Motor neuron (in vitro differentiated cells): ENCODE results near the gene UBL5. TPM values are rescaled to one million over a fixed set of nuclear protein-coding genes. Genes with fewer than 3 reads are reported as not detected.
A peak's percentile ranks its signal among the peaks of the same experiment; 100 is the strongest.

Source experiments
- ATAC-seq, 8 experiments: fragments of 200-7000 bp; cut with Tn5 transposase; replicated peaks in 6 of 8; 2 replicates each; pipeline ENCODE4 v1.8.0; 2021; ENCODE audit warnings: mild to moderate bottlenecking in 8 of 8, moderate library complexity in 8 of 8
- H3K27ac ChIP-seq, 2 donors: fragments of 250-450 bp; sonication (Bioruptor Pico); 2 replicates each; pipeline ENCODE4 v1.9.0; 2021; ENCODE audit warnings: antibody characterized with exemption in 2 of 2, mild to moderate bottlenecking in 2 of 2, moderate library complexity in 1 of 2
- H3K4me1 ChIP-seq, 2 donors: fragments of 250-450 bp; sonication (Bioruptor Pico); replicated peaks in 1 of 2; 2 replicates each; pipeline ENCODE4 v1.6.1; 2021; ENCODE audit warnings: antibody characterized with exemption in 2 of 2, mild to moderate bottlenecking in 2 of 2, moderate library complexity in 1 of 2
- H3K4me3 ChIP-seq, 5 donors: fragments of 250-450 bp; sonication (Bioruptor Pico); 2 replicates each; pipeline ENCODE4 v1.9.0; 2021; ENCODE audit warnings: antibody characterized with exemption in 5 of 5, mild to moderate bottlenecking in 5 of 5, moderate library complexity in 4 of 5
- WGBS, 10 experiments: fragments of 450-650 bp; shearing (Covaris generic); methylation state at CpG; one replicate each; pipeline ENCODE4 v1.0.0; 2022; 5-methylcytosine and 5-hydroxymethylcytosine counted together
- in situ Hi-C, 9 experiments: fragments of 400-800 bp; cut with MboI; loops; one replicate each; pipeline ENCODE4 v1.15.0; 2021; ENCODE audit warnings: low sequenced_read_pairs in 9 of 9, low pct_unique_long_range_greater_than_20kb in 2 of 9; ENCODE audit not compliant: unreplicated experiment in 9 of 9
- total RNA-seq, 8 experiments: library from RNA; unstranded; fragments of 300-600 nt; gene quantifications; 2 replicates each; pipeline versions ENCODE4 v1.2.3 to v1.2.4, GENCODE V29; 2022

UBL5 gene
- total RNA-seq, 8 experiments from 2014 or later = 365 to 691 (median 447) TPM

DNA sequence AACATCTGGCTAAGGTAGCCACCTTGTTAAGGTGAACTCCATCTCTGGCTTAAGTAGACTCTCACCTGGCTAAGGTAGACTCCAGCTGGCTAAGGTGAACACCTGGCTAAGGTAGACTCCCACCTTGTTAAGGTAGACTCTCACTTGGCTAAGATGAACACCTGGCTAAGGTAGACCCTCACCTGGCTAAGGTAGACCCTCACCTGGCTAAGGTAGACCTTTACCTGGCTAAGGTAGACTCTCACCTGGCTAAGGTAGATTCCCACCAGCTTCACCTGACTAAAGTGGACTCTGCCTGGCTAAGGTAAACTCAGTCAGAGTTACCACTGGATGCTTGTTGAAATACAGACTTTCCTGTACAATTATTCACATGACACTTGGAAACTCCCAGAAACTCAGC, 31.0 kb downstream of the UBL5 start:
- no peak for ATAC-seq
- in situ Hi-C loops = no loop called here

DNA sequence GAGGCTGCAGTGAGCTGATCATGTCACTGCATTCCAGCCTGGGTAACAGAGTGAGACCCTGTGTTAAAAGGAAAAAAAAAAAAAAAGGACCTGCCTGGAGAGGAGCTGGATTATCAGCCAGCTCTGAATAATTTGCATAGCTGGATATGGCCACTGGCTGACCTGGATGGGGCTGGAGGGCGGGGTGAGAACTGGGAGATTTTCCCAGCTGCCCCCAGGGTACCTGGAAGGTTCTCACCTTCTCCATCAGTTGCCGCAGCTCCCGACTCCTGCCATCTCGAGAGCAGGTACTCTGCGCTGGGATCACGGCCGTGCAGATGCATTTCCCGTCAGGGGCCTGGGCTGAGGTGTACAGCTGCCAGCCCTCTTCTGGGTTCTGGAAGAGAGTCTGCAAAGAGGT, 32.7 kb downstream of the UBL5 start:
- Histone ChIP-seq H3K27ac (no peak overlapping the region), H3K4me3 (no peak overlapping the region), H3K4me1 (peaks cover 0 to 13% of the 10 kb centered on the region in 2 donors)
- no peak for ATAC-seq
- 88 to 100% (median 91%) methylated on average over 1 to 8 of the region's 8 CpGs; no CpG with 5 or more reads in 6 of the 10 experiments for WGBS, 10 experiments
- in situ Hi-C loops = no loop called here

More for the DNA sequence above, 31.0 kb downstream of the UBL5 start:
- no peak overlapping the region for H3K27ac ChIP-seq
- no peak overlapping the region for H3K4me3 ChIP-seq
- H3K4me1 ChIP-seq = peaks cover 0 to 12% of the 10 kb centered on the region in 2 donors

DNA sequence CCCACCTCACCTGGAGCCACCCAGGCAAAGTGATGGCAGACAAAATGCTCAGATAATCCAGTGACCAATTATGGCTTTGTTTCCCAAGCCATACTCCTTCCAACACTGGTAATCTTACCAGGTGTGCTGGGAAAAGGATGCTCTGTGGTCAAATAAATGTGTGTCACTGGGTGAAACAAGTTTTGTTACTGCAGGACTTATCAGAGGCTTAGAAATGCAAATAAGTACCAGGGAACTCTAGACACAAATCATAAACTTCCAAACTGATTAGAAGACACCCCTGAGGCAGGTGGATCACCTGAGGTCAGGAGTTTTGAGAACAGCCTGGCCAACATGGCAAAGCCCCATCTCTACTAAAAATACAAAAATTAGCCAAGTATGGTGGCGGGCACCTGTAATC, 33.8 kb downstream of the UBL5 start:
- no peak overlapping the region for H3K27ac ChIP-seq
- ATAC-seq = no peak
- no peak overlapping the region for H3K4me3 ChIP-seq
- WGBS, 10 experiments = 100% methylated on average over 1 of the region's 1 CpG; no CpG with 5 or more reads in 7 of the 10 experiments
- in situ Hi-C loops = no loop called here
- H3K4me1 ChIP-seq = peaks cover 6 to 19% of the 10 kb centered on the region in 2 donors

DNA sequence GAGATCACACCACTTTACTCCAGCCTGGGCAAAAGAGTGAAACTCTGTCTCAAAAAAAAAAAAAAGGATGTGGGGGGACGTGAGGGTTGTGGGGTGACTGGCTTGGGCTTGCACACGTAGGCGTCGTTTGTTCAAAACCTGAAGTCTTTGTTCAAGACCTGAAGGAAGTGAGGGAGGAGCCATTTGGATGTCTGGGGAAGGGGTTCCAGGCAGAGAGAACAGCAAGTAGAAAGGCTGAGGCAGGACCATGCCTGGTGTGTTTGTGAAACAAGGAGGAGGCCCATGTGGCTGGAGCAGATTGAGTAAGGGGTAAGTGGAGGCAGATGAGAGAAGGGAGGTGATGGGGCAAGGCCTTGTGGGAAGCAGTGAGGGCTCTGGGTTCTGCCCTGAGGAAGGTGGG, 35.2 kb downstream of the UBL5 start:
- Histone ChIP-seq H3K27ac (no peak overlapping the region), H3K4me3 (no peak overlapping the region), H3K4me1 (peaks cover 6 to 19% of the 10 kb centered on the region in 2 donors)
- ATAC-seq = no peak
- 20 to 88% (median 87%) methylated on average over 1 to 4 of the region's 4 CpGs; no CpG with 5 or more reads in 7 of the 10 experiments for WGBS, 10 experiments
- in situ Hi-C loops = no loop called here

DNA sequence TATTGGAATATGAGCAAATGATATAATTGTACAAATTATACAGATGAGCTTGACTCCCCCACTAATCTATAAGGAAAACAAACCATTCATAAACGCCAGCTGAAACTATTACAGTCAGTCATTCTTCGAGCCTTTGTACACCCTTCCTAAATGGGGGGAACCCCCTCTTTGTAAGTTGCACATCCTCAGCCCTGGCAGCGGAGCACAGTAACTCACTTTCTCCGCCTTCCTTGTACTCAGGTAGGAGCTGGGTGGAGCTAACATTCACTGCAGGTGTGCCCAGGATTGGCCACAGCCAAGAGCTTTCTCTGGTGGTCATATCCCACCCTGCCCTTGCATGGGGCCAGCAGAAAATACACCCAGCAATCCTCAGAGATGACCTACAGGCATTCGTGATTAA, 36.0 kb downstream of the UBL5 start:
- in situ Hi-C loops = no loop called here
- Histone ChIP-seq H3K27ac (no peak overlapping the region), H3K4me1 (peaks cover 6 to 19% of the 10 kb centered on the region in 2 donors), H3K4me3 (no peak overlapping the region)
- 48 to 96% (median 80%) methylated on average over 1 to 4 of the region's 5 CpGs; no CpG with 5 or more reads in 3 of the 10 experiments for WGBS, 10 experiments
- ATAC-seq = no peak

DNA sequence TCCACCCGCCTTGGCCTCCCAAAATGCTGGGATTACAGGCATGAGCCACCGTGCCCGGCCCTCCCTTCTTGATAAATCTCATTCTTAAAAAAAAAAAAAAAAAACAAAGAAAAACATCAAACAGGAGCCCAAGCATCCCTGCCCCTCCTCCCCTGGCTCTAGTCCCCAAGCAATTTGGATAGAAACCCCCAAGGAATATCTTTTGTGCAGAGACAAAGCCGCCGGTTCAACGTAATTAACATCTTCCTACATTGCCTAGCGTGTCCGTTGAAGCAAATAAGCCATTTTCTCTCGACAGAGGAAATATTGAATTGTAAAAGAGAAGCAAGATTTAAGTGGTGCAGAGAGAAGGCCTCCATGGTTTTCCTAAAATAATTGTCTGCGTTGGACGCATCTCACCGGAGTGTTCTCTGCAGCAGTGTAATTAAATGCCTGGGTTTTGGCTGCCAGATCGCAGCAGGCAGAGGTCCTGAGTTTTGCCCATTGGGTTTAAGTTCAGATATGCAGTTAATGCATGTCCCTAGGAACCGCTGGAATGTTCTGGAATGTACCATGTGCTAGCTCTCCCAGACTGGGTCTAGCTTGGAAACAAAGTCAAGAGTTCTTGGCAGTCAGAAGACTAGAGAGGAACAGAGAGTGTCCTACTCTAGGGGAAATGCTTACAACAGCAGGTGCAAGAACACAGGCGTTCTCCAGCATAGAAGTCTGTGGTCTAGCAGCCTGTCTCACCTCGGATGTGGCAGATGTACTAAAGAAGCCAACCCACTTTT, 38.2 kb downstream of the UBL5 start:
- ATAC-seq = no peak
- Histone ChIP-seq H3K27ac (peak overlapping the region in 1 of 2 donors; percentile 13), H3K4me3 (no peak overlapping the region), H3K4me1 (peaks cover 6 to 19% of the 10 kb centered on the region in 2 donors)
- WGBS, 10 experiments = 0 to 77% (median 40%) methylated on average over 2 to 13 of the region's 16 CpGs; no CpG with 5 or more reads in 1 of the 10 experiments
- in situ Hi-C loops = no loop called here

DNA sequence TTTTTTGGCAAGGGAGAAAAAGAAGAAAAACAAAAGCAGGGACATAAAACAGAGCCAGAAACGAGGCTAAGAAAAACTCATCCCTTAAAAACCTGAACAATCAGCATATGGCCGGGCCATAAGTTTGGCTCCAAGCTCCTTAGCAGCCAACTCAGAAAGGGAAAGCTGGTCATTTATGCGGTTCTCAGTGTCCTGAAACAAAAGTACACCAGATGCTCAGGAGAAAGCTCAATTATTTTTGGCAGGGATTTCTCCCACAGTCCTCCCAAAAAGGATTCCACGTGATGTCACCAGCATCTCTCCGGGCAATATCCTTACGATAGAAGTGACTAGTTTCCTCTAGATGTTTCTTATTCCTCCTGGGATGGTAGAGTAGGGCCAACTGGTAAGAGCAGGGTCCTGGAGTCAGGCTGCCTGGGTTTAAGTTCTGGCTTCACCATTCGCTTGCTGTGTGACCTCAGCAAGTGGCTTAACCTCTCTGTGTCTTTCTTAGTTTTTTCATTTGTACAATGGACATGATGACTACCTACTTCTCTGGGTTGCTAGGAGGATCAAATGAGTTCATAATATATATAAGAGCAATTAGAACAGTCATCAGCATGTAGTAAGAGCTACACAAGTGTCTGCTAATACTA, 41.4 kb downstream of the UBL5 start:
- no peak for ATAC-seq
- Histone ChIP-seq H3K4me3 (no peak overlapping the region), H3K27ac (no peak overlapping the region), H3K4me1 (peaks cover 6 to 9% of the 10 kb centered on the region in 2 donors)
- in situ Hi-C loops = no loop called here
- WGBS, 10 experiments = 0 to 100% (median 75%) methylated on average over 1 to 6 of the region's 7 CpGs

DNA sequence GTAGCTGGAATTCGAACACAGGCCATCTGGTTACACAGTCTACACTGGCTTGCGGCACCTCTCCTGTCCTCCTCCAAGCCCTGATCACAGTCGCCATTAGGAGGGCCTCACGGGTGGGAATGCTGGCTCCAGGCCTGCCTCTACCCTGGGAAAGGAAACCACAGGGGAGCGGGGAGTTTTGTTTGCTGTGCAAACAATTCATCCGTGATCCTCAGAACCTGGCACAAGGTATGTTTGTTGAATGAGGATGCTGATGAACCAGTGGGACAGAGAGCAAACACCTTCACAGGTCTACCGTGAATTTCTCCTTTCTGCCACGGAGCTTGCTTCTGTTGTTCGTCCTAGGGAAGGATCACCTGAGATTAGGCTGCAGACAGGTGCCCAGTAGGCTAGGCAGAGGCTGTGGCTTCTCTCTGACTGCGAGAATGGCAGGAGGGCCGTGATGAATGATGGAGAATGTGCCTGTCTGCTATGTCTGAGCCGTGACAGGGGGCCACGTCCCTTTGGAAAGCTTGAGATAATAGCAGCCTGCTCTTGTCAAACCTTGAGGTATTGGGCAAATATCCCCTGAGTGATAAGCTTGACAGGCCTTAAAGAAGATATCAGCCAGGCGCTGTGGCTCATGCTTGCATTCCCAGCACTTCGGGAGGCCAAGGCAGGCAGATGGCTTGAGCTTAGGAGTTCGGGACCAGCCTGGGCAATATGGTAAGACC, 44.1 kb downstream of the UBL5 start:
- WGBS, 10 experiments = 37 to 100% (median 75%) methylated on average over 1 to 9 of the region's 16 CpGs; no CpG with 5 or more reads in 1 of the 10 experiments
- ATAC-seq = no peak
- Histone ChIP-seq H3K4me3 (no peak overlapping the region), H3K4me1 (peaks cover 24 to 28% of the 10 kb centered on the region in 2 donors), H3K27ac (no peak overlapping the region)
- in situ Hi-C loops = no loop called here

DNA sequence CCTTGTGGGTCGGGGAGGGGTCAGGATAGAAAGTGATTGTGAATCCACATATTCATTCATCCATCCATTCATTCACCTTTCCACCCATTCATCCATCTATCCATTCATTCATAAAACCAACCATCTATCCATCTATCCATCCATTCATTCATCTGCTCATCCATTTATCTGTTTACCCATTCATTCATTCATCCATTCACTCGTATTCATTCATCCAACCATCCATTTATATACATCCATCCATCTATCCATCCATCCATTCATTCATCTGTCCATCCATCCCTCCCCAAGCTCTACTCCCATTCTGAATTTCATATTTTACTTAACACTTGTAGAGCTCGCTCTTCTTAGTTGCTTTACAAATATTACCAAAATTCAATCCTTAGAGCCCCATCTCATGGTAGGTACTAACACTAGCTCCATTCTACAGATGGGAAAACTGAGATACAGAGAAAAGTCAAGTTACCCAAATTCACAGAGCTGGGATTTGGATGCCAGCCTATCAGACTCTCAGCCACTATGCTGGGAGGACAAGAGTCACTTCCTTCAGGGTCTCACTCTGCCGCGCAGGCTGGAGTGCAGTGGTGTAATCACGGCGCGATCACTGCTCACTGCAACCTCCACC, 45.0 kb downstream of the UBL5 start:
- no peak for ATAC-seq
- in situ Hi-C loops = no loop called here
- Histone ChIP-seq H3K4me3 (no peak overlapping the region), H3K27ac (no peak overlapping the region), H3K4me1 (peaks cover 24 to 30% of the 10 kb centered on the region in 2 donors)
- 23 to 100% (median 81%) methylated on average over 2 to 7 of the region's 8 CpGs; no CpG with 5 or more reads in 1 of the 10 experiments for WGBS, 10 experiments

DNA sequence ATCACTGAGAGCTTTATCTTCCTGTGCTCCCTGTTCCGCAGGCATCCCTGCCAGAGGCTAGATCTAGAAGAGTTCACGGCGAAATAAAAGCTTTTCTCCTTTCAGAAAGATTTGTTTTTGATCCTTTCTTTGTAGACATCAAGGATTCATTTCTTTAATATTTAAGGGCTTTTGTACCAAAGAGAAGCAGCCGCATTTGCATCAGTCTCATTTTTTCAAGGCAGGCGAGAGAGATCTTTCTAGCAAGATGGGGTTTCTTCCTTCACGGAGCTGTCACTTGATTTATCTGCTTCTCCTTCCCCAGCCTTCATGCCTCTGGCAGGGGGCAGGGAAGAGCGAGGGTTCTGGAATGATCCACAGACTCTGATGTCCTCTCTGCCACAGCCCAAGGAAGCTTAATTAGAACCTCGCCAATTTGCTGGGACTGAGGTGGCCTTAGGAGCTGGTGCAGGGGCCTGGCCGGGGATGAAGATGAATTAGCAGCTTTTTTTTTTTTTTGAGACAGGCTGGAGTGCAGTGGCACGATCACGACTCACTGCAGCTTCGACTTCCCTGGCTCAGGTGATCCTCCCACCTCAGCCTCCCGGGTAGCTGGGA, 47.4 kb downstream of the UBL5 start:
- Histone ChIP-seq H3K27ac (peak overlapping the region; percentile 53 to 76), H3K4me1 (peaks cover 24 to 30% of the 10 kb centered on the region in 2 donors), H3K4me3 (no peak overlapping the region)
- peak in 5 of 8 experiments; percentile 83 to 93 (median 89) for ATAC-seq
- 32 to 85% (median 59%) methylated on average over 1 to 11 of the region's 13 CpGs for WGBS, 10 experiments
- in situ Hi-C loops = no loop called here

DNA sequence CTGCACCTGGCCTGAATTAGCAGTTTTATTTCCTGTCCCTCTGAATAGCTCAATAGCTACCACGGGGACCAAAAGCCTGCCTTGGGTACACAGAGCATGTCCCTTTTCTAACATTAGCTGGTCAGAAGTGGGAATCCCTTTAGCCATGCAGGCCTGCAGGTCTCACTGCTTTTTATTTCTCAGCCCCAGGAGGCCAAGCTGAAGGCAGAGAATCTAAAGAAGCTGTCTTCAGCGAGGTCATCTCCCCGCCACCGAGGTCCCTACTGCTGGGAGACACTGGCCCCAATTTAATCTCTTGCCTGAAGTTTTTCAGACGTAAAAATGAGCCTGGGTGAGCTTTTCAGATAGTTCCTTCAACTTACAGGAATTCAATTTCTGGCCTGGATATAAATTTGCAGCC, 48.1 kb downstream of the UBL5 start:
- peak in 5 of 8 experiments; percentile 12 to 30 (median 18) for ATAC-seq
- in situ Hi-C loops = no loop called here
- WGBS, 10 experiments = 45 to 60% (median 50%) methylated on average over 1 to 5 of the region's 5 CpGs; no CpG with 5 or more reads in 5 of the 10 experiments
- Histone ChIP-seq H3K27ac (peak overlapping the region; percentile 53 to 76), H3K4me1 (peaks cover 24 to 30% of the 10 kb centered on the region in 2 donors), H3K4me3 (no peak overlapping the region)

DNA sequence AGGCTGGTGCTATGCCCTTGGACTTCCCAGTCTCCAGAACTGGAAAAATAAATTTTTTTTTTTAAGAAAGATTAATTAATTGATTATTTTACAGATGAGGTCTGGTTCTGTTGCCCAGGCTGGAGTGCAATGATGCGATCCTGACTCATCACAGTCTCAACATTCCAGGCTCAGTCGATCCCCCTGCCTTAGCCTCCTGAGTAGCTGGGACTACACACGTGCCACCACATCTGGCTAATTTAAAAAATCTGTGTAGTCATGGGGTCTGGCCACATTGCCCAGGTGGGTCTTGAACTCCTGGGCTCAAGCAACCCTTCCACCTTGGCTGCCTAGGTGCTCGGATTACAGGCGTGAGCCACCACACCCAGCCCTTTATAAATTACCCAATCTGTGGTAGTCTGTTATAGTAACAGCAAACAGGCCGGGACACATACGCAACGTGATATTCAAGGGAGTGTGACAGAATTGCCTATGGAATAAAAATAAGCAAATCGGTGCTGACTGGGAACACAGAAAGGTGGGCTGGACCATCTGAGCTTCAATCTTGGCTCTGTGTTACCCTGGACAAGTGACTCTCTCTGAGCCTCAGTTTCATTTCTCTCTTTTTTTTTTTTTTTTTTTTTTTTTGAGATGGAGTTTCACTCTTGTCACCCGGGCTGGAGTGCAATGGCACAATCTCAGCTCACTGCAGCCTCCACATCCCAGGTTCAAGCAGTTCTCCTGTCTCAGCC, 50.2 kb downstream of the UBL5 start:
- peak in 1 of 8 experiments; percentile 13 for ATAC-seq
- Histone ChIP-seq H3K4me1 (peaks cover 27 to 35% of the 10 kb centered on the region in 2 donors), H3K4me3 (no peak overlapping the region), H3K27ac (no peak overlapping the region)
- WGBS, 10 experiments = 0 to 100% (median 66%) methylated on average over 1 to 8 of the region's 10 CpGs; no CpG with 5 or more reads in 2 of the 10 experiments
- in situ Hi-C loops = no loop called here
